Gastrocnemius medialis (tissue), 4 donors: ENCODE data around the gene CFAP46.

ENCODE experiments used
- POLR2A ChIP-seq, 2 donors: fragments of 450-650 bp; IDR thresholded peaks; one replicate each; pipeline ENCODE4 v1.6.1; 2017; ENCODE audit warnings: antibody characterized with exemption in 2 of 2, mild to moderate bottlenecking in 2 of 2, moderate library complexity in 2 of 2
- TF ChIP-seq, protein P1 (sequence below), 5 experiments: fragments of 450-650 bp in 3 of 5; fragments of 200-600 bp in 2 of 5; sonication (generic) in 2 of 5; IDR thresholded peaks in 4 of 5; conservative IDR thresholded peaks in 1 of 5; 1 replicate in 4 of 5; 2 replicates in 1 of 5; pipeline ENCODE4 v1.5.1; 2016 to 2019; ENCODE audit warnings: antibody characterized with exemption in 5 of 5, mild to moderate bottlenecking in 3 of 5, moderate library complexity in 3 of 5

DNA sequence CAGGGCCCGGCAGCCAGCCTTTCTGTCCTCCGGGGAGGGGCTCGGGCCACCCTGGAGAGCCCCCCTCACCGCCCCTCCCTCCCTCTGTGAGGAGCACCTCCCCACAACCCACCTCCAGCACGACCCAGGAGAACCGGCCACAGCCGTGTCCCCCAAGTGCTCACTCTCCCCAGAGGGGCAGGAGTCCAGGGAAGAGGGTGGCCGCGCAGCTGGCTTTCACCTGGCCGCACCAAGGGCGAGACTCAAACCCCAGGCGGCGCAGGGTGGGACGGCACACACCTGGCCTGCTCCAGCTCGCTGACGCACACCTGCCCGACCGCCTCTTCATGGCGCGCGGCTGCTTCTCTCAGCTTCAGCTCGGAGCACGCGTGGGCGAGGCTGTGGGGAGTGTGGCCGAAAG is 73.4 kb downstream of the CFAP46 start:
- TF ChIP-seq, protein P1, sequence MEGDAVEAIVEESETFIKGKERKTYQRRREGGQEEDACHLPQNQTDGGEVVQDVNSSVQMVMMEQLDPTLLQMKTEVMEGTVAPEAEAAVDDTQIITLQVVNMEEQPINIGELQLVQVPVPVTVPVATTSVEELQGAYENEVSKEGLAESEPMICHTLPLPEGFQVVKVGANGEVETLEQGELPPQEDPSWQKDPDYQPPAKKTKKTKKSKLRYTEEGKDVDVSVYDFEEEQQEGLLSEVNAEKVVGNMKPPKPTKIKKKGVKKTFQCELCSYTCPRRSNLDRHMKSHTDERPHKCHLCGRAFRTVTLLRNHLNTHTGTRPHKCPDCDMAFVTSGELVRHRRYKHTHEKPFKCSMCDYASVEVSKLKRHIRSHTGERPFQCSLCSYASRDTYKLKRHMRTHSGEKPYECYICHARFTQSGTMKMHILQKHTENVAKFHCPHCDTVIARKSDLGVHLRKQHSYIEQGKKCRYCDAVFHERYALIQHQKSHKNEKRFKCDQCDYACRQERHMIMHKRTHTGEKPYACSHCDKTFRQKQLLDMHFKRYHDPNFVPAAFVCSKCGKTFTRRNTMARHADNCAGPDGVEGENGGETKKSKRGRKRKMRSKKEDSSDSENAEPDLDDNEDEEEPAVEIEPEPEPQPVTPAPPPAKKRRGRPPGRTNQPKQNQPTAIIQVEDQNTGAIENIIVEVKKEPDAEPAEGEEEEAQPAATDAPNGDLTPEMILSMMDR (IDR thresholded peaks at IDR 0.05 in 4 of 5, conservative IDR thresholded peaks at IDR 0.05 in 1 of 5) = no peak
- no peak for TF ChIP-seq POLR2A (IDR thresholded peaks at IDR 0.05)
